ENCODE results near the gene SPDEF. TPM values are rescaled to one million over a fixed set of nuclear protein-coding genes. Genes with fewer than 3 reads are reported as not detected.

SPDEF gene
- total and polyA plus RNA-seq, 8 donors = 0.93 to 6.0 (median 1.8) TPM

GRCh38 chr6:34574647-34575293 lies 18.6 kb upstream of the SPDEF start:
- intact Hi-C loops (cut with DNase I) = no loop called here
- H3K36me3 ChIP-seq = no peaks in the 10 kb centered on the region
- no peaks in the 10 kb centered on the region for H3K9me3 ChIP-seq
- DNase-seq (no peak), ATAC-seq (no peak)
- no peak for TF ChIP-seq CTCF (IDR thresholded peaks at IDR 0.05)
- peaks cover 0 to 24% of the 10 kb centered on the region in 2 donors for H3K27me3 ChIP-seq
- H3K4me3 ChIP-seq = no peak overlapping the region
- no peak overlapping the region for H3K27ac ChIP-seq
- H3K4me1 ChIP-seq = no peaks in the 10 kb centered on the region

GRCh38 chr6:34573567-34574183 lies 17.5 kb upstream of the SPDEF start:
- ATAC-seq = no peak
- intact Hi-C loops (cut with DNase I) = no loop called here
- H3K4me1 ChIP-seq = no peaks in the 10 kb centered on the region
- H3K4me3 ChIP-seq = no peak overlapping the region
- no peak overlapping the region for H3K27ac ChIP-seq
- H3K27me3 ChIP-seq = peaks cover 0 to 35% of the 10 kb centered on the region in 2 donors
- DNase-seq = no peak
- no peaks in the 10 kb centered on the region for H3K36me3 ChIP-seq
- no peaks in the 10 kb centered on the region for H3K9me3 ChIP-seq
- TF ChIP-seq CTCF (IDR thresholded peaks at IDR 0.05) = no peak

- Histone ChIP-seq H3K4me1 (no peaks in the 10 kb centered on the region), H3K4me3 (no peak overlapping the region), H3K9me3 (no peaks in the 10 kb centered on the region), H3K27ac (no peak overlapping the region), H3K36me3 (no peaks in the 10 kb centered on the region), H3K27me3 (peaks cover 0 to 46% of the 10 kb centered on the region in 2 donors)
- ATAC-seq (no peak), DNase-seq (no peak)
- intact Hi-C loops (cut with DNase I) = no loop called here
- TF ChIP-seq CTCF (IDR thresholded peaks at IDR 0.05) = no peak
These were observed 16.5 kb upstream of the SPDEF start for GRCh38 chr6:34572585-34572984.

- H3K27ac ChIP-seq = no peak overlapping the region
- no peak for TF ChIP-seq CTCF (IDR thresholded peaks at IDR 0.05)
- intact Hi-C loops (cut with DNase I) = no loop called here
- H3K36me3 ChIP-seq = no peaks in the 10 kb centered on the region
- no peak overlapping the region for H3K4me3 ChIP-seq
- peaks cover 0 to 52% of the 10 kb centered on the region in 2 donors for H3K27me3 ChIP-seq
- no peaks in the 10 kb centered on the region for H3K4me1 ChIP-seq
- ATAC-seq (no peak), DNase-seq (no peak)
- no peaks in the 10 kb centered on the region for H3K9me3 ChIP-seq
These were observed 15.9 kb upstream of the SPDEF start for GRCh38 chr6:34572021-34572420.

GRCh38 chr6:34571388-34571787 lies 15.3 kb upstream of the SPDEF start:
- intact Hi-C loops (cut with DNase I) = no loop called here
- no peak for TF ChIP-seq CTCF (IDR thresholded peaks at IDR 0.05)
- no peaks in the 10 kb centered on the region for H3K36me3 ChIP-seq

More at GRCh38 chr6:34571388-34571787, 15.3 kb upstream of the SPDEF start:
- H3K4me1 ChIP-seq = no peaks in the 10 kb centered on the region
- no peak overlapping the region for H3K4me3 ChIP-seq
- no peak for DNase-seq
- no peak overlapping the region for H3K27ac ChIP-seq
- H3K9me3 ChIP-seq = no peaks in the 10 kb centered on the region
- H3K27me3 ChIP-seq = peaks cover 0 to 56% of the 10 kb centered on the region in 2 donors
- no peak for ATAC-seq
